Measurements from ENCODE around the gene ZG16.
"Not testable (repeated sequence)": the region's sequence is repeated elsewhere in the genome, so short reads cannot be mapped to it uniquely, and the experiment has no call there.

The ZG16 gene, protein sequence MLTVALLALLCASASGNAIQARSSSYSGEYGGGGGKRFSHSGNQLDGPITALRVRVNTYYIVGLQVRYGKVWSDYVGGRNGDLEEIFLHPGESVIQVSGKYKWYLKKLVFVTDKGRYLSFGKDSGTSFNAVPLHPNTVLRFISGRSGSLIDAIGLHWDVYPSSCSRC

GRCh38 chr16:29777576-29778350 lies at the start of gene ZG16:
Gene ZG16 (plus strand): TSS chr16:29778256. CDS start chr16:29779267, 1,011 bp downstream.
- DNase-seq (ENCODE audit: low read depth in 3 of 3, low spot score in 1 of 3) = no peak

DNA sequence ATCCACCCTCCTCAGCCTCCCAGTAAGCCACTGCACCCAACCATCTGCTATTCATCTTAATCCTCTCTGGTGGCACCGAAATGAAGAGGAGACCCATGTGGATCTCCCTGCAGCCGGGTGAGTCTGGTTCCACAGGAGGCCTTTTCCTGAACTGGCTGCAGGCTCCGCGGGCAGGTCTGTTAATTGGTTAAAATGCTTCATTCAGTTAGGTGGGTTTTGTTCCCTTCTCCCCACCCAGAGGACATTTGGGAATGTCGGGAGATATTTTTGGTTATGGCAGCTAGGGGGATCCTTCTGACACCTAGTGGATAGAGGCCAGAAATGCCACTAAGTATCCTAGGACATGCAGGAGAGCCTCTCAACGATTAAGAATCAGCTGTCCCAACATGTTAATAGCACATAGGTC lies 48.9 kb upstream of the ZG16 start:
- no peak for DNase-seq (ENCODE audit: low read depth in 3 of 3, low spot score in 1 of 3)

DNA sequence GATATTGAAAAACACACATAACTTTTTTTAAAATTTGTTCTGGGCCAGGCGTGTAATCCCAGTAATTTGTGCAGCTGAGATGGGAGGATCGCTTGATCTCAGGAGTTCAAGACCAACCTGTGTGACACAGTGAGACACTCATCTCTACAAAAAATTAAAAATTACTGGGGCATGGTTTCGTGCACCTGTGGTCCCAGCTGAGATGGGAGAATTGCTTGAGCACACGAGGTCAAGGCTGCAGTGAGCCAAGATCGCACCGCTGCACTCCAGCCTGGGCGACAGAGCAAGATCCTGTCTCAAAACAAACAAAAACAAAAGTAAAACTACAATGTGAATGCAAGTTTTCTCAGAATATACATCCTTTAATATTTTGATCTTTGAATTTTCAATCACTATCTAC lies 47.4 kb upstream of the ZG16 start:
- no peak for DNase-seq (ENCODE audit: low read depth in 3 of 3, low spot score in 1 of 3)

- peak in 1 of 3 donors; percentile 49 for DNase-seq (ENCODE audit: low read depth in 3 of 3, low spot score in 1 of 3)
Measured at GRCh38 chr16:29731768-29732601, 46.1 kb upstream of the ZG16 start.

DNA sequence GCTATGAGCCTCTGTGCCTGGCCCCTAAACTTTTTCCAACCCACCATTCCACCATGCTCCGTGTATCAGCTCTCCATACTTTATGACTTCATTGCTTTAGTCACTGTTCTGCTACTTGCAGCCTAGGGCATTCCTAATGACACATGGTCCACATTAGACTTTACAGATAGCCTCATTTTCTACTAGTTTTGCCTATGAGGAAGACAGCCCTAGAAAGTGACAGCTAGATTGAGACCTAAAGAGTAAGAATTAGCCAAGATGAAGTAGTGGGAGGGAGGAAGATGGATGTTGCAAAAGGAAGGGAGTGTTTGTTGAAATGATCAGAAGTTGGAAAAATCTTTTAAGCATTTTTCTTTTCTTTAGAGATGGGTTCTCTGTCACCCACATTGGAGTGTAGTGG lies 43.3 kb upstream of the ZG16 start:
- DNase-seq (ENCODE audit: low read depth in 3 of 3, low spot score in 1 of 3) = no peak

- DNase-seq (ENCODE audit: low read depth in 3 of 3, low spot score in 1 of 3) = no peak
Measured at GRCh38 chr16:29736112-29736511, 41.9 kb upstream of the ZG16 start.

- DNase-seq (ENCODE audit: low read depth in 3 of 3, low spot score in 1 of 3) = no peak
Measured at GRCh38 chr16:29736764-29737163, 41.3 kb upstream of the ZG16 start.

DNA sequence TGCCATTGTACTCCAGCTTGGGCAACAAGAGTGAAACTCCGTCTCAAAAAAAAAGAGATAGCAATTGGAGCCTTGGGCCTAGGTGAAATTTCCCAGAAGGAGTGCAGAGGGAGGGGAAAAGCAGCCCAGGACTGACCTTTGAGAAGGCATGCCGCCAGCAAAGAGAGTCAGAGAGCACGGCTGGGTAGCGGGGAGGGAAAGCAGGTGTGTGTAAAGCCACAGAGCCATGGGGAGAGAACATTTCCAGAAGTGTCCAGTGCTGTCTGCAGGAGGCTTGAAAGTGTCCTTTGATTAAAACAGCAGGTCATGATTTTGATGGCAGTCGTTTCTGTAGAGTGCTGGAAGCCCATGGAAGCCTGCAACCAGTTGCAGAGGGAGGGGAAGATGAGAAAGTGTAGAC lies 40.3 kb upstream of the ZG16 start:
- no peak for DNase-seq (ENCODE audit: low read depth in 3 of 3, low spot score in 1 of 3)

GRCh38 chr16:29738514-29738913 lies 39.5 kb upstream of the ZG16 start:
- DNase-seq (ENCODE audit: low read depth in 3 of 3, low spot score in 1 of 3) = peak in 2 of 3 donors; percentile 25 to 31

DNA sequence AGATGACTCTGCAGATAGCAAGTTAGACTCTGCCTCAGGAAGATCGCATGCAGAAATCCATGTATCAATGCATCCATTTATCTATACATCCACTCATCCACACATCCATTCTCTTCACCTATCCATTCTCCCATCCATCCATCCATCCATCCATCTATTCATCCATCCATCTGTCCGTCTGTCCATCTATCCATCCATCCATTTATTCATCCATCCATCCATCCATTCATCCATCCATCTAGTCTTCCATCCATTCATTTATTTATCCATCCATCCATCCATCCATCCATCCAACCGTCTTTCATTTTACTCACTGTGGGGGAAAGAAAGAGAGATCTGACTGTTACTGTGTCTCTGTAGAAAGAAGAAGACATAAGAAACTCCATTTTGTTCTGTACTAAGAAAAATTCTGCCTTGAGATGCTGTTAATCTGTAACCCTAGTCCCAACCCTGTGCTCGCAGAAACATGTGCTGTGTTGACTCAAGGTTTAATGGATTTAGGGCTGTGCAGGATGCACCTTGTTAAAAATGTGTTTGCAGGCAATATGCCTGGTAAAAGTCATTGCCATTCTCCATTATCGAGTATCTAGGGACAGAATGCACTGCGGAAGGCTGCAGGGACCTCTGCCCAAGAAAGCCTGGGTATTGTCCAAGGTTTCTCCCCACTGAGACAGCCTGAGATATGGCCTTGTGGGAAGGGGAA lies 38.0 kb upstream of the ZG16 start:
- DNase-seq (ENCODE audit: low read depth in 3 of 3, low spot score in 1 of 3) = not testable (repeated sequence)

GRCh38 chr16:29740630-29741015 lies 37.4 kb upstream of the ZG16 start:
- not testable (repeated sequence) for DNase-seq (ENCODE audit: low read depth in 3 of 3, low spot score in 1 of 3)

GRCh38 chr16:29742683-29743275 lies 35.3 kb upstream of the ZG16 start:
- no peak for DNase-seq (ENCODE audit: low read depth in 3 of 3, low spot score in 1 of 3)

DNA sequence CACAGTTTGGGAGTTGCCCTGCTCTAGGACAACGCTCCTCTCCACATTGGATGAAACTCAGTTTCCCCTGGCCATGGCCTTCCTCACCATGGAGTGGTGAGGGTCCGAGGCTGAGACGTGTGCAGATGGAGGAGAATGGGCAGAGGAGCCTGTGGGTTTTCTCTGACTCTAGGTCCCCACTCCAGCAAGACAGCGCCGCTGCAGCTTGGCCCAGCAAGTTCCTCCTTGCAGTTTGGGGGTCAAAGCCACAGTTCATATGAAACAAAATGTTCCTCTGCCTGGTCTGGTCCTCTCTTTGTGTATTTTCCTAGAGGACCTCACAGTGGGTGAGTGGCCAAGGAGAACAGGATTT lies 34.6 kb upstream of the ZG16 start:
- no peak for DNase-seq (ENCODE audit: low read depth in 3 of 3, low spot score in 1 of 3)

GRCh38 chr16:29743827-29744531 lies 34.1 kb upstream of the ZG16 start:
- peak in 2 of 3 donors; percentile 21 to 28 for DNase-seq (ENCODE audit: low read depth in 3 of 3, low spot score in 1 of 3)

DNA sequence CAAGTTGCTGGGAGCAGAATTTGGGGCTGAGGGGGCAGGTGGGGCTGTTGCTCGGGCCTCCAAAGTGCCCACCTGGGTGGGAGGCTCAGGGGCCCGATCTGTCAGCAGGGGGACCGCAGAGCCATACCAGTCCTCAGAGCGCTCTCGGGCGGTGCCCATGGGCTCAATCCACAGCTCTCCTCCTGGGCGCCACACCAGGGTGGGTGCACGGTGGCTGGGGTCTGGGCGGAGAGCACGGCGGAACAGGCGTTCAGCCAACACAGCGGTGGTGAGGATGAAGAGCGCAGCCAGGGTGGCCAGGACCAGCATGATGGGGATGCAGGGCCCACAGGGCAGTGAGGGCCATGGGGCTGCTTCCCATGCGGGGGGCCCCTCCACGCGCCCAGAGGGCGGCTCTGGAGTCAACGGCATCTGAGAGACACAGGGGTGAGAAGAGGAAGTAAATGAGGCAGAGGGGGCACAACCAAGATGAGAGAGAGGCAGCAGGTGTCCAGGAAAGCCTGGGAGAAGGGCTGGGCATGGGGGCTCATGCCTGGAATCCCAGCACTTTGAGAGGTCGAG lies 33.4 kb upstream of the ZG16 start:
- DNase-seq (ENCODE audit: low read depth in 3 of 3, low spot score in 1 of 3) = peak in 1 of 3 donors; percentile 6

DNA sequence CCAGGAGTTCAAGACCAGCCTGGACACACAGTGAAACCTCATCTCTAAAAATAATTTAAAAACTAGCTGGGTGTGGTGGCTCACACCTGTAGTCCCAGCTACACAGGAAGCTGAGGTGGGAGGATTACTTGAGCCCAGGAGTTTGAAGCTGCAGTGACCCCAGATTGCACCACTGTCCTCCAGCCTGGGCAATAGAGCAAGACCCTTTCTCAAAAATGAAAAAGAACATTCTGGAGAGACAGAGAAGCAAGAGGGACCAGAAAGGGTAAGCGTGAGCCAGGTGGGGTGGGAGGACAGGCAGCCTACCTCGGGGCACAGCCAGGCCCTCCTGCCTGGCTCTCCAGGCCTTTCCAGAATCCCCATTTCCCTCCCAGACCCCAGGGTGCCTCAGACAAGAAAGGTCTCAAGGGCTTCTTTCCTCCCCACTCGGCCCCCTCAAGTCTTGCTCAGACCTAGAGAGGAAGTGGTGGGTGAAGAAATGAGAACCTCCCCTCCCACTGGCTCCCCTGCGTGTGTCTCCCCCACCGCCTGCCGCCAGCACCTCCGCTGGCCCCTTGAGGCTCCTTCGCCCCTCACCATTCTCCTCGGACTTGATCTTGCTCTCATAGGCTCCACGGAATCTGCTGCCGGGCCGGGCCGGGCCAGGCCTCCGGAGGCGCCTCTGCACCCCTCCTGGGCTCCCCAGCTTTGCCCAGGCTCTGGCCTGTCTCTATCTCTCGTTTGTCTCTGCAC lies 32.8 kb upstream of the ZG16 start:
- DNase-seq (ENCODE audit: low read depth in 3 of 3, low spot score in 1 of 3) = peak in 1 of 3 donors; percentile 27

- DNase-seq (ENCODE audit: low read depth in 3 of 3, low spot score in 1 of 3) = peak; percentile 50 to 86 (median 84)
Measured at GRCh38 chr16:29745853-29746345, 32.2 kb upstream of the ZG16 start, which contains the start of gene C16orf54. Gene C16orf54 (minus strand): TSS chr16:29745990. CDS start chr16:29744951, 1,039 bp downstream.

GRCh38 chr16:29746518-29746917 lies 31.5 kb upstream of the ZG16 start:
- not testable (repeated sequence) for DNase-seq (ENCODE audit: low read depth in 3 of 3, low spot score in 1 of 3)

Data from stimulated activated CD4-positive, alpha-beta T cell treated with anti-CD3 and anti-CD28 coated beads, TNF-alpha, amount 100 ng/mL, for 1 hour (primary cell).